Umbilical cord (tissue), 2 donors: Measurements from ENCODE around the gene BMP8A. TPM values are rescaled to one million over a fixed set of nuclear protein-coding genes. Genes with fewer than 3 reads are reported as not detected.
A peak's percentile ranks its signal among the peaks of the same experiment; 100 is the strongest.
"Not testable (repeated sequence)": the region's sequence is repeated elsewhere in the genome, so short reads cannot be mapped to it uniquely, and the experiment has no call there.

Experiments used
- DNase-seq: peaks from one replicate; pipeline ENCODE4 v3.0.0-alpha.2; 2015; ENCODE audit warnings: low spot score
- total RNA-seq: library from RNA; depleted of rRNA; stranded (reverse); fragments of >200 nt; gene quantifications from one replicate; pipeline ENCODE4 v1.2.3, GENCODE V29; 2014; ENCODE audit warnings: low replicate concordance; ENCODE audit not compliant: insufficient read depth

The BMP8A gene, protein sequence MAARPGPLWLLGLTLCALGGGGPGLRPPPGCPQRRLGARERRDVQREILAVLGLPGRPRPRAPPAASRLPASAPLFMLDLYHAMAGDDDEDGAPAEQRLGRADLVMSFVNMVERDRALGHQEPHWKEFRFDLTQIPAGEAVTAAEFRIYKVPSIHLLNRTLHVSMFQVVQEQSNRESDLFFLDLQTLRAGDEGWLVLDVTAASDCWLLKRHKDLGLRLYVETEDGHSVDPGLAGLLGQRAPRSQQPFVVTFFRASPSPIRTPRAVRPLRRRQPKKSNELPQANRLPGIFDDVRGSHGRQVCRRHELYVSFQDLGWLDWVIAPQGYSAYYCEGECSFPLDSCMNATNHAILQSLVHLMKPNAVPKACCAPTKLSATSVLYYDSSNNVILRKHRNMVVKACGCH
- total RNA-seq = not detected

DNA sequence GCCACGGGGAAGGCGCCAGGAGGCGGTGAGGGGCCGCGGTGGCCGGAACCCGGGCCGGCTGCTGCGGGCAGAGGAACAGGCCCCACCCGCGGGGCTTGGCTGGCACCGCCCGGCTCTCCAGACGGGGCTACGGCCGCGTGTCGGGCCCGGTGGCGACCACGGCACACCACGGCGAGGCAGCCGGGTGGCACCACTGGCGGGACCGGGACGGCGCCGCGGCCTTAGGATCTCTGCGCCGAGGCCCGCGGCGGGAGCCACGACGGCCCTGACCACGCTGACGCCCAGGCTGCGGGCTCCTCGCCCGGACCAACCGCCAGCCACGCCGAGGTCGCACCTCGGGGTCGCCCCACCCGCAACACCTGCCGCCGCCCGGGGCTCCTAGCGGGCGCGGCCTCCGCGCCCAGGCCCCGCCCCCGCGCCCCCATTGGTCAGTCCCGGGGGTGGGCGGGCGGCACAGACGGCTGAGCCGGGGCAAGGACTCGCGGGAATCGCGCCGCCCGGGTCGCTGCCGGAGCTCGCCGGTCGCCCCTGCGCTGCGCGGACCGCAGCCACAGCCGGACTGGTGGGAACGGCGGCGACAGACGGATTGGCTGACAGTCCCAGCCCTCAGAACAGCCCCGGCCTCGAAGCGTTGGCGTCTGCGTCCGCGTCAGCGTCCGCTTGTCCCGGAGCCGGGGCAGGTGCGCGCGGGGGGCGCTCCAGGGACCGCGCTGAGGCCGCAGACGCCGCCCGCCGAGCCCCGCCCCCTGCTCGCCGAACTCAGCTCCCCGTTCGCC lies at the start of gene BMP8A:
Gene BMP8A, plus strand, starts transcription at position 491 of the 776 bp plus-strand sequence. CDS start 356 bp downstream, outside the sequence.
- peak; percentile 14 for DNase-seq

DNA sequence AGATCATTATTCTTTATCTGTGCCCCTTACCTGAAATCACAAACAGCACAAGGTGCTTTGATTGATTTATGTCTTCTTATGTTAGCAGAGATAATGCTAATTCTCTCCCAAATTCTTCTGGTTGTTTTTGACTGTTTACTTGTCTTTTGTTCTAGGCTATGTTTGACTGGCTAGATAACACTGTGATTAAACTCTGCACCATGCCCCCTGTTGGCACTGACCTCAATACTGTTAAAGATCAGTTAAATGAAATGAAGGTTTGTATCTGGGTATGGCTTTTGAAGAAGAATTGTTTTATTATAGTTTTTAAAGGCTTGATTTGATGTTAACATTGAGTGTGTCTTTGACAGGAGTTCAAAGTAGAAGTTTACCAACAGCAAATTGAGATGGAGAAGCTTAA lies 49.6 kb upstream of the BMP8A start:
- no peak for DNase-seq

GRCh38 chr1:39445573-39445972 lies 45.9 kb upstream of the BMP8A start:
- no peak for DNase-seq

DNA sequence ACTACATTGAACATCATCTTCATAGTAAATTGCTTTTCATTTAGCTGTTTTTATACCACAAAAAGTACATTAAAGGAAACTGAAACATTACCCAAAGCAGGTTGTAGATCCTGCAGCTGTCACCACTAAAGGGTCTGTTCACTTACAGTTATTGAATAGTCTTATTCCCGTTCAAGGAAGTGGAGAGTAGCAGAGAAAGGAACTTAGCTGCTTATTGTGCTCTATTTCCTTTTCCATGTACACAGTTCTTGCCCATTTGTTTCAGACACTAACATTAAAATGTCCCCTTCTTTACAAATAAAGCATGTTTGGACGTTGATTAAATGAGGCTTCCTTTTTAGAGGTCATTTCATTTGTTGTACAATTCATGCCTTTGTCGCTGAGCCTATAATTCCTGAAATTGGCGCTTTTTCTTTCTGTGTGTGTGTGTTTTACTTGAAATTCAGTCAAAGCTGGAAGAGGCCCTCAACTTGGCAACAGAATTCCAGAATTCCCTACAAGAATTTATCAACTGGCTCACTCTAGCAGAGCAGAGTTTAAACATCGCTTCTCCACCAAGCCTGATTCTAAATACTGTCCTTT lies 44.4 kb upstream of the BMP8A start:
- no peak for DNase-seq

DNA sequence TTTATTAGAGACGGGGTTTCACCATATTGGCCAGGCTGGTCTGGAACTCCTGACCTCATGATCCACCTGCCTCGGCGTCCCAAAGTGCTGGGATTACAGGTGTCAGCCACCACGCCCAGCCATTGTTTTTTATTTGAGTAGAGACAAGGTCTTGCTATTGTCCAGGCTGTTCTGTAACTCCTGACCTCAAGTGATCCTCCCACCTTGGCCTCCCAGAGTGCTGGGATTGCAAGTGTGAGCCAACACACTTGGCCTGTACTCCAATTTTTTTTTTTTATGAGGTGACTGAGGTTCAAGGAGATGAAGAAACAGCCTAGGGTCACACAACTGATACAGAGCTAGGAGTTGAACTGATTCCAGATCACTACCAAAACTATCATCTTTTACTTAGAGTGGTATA lies 41.4 kb upstream of the BMP8A start:
- DNase-seq = not testable (repeated sequence)

- no peak for DNase-seq
Measured at GRCh38 chr1:39450956-39451606, 40.4 kb upstream of the BMP8A start.

- no peak for DNase-seq
Measured at GRCh38 chr1:39452081-39452480, 39.4 kb upstream of the BMP8A start.

- DNase-seq = no peak
Measured at GRCh38 chr1:39452540-39452939, 38.9 kb upstream of the BMP8A start.

DNA sequence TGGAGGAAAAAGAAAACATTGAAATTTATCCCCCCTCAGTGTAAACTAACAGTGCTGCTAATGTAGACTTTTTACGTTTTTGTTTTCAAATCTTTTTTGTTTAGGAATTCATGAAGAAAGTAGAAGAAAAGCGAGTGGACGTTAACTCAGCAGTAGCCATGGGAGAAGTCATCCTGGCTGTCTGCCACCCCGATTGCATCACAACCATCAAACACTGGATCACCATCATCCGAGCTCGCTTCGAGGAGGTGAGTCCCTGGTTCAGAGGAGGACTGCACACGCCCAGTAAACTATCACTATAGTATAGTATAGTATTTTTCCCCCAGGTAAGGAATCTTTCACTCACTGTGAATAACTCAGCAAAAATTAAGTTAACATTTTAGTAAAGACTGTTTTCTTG lies 37.8 kb upstream of the BMP8A start:
- no peak for DNase-seq

DNA sequence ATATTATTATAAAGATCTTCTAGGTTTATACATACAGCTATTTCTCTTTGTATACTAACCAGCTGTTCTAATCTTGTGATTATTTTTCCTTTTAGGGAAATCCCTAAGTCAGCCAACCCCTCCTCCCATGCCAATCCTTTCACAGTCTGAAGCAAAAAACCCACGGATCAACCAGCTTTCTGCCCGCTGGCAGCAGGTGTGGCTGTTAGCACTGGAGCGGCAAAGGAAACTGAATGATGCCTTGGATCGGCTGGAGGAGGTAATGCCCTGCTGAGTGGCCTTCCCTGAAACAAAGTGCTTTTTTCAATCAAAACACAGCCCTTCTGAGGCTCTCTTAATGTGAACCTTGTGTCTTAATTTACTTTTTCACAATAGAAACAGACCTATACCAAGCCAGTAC lies 32.4 kb upstream of the BMP8A start:
- DNase-seq = no peak

DNA sequence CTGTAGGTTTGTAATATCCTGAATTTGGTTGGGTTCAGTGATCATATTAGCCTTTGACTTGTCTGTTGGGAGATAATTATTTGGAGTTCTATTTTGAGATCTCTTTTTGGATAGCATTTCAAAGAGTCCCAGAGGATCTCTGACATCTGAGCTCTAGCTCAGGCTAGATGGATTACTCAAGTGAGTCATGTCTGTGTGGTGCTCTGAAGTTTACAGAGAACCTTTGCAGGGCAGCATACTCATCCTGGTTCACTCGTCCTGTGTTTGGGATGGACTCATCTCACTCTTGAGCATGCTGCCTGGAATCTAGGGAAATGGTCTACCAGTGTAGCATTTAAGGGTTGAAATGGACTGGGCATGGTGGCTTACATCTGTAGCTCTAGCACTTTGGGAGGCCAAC lies 29.4 kb upstream of the BMP8A start:
- no peak for DNase-seq

- DNase-seq = no peak
Measured at GRCh38 chr1:39466413-39467107, 24.9 kb upstream of the BMP8A start.

GRCh38 chr1:39467108-39467720 lies 24.2 kb upstream of the BMP8A start:
- not testable (repeated sequence) for DNase-seq

GRCh38 chr1:39469150-39469549 lies 22.3 kb upstream of the BMP8A start:
- no peak for DNase-seq

GRCh38 chr1:39470040-39470439 lies 21.4 kb upstream of the BMP8A start:
- no peak for DNase-seq

GRCh38 chr1:39472826-39473225 lies 18.6 kb upstream of the BMP8A start:
- no peak for DNase-seq

DNA sequence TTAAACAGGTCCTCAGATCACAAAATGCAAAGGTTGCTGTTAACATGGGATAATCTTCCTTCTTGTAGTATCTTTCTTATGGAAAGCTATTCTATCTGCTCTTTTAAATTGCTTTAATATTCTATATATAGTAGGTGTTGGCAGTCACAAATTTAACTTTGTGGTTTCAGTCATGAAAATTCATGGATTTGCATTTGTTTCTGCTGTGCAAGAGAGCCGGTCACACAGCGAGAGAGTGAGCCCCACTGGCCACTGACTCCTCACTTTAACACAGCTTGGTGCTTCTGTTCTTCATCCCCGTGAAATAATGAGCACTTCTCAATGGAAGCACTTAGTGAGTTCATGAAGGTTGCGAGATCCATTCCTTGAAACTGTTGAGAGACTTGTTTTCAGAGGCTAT lies 18.1 kb upstream of the BMP8A start:
- no peak for DNase-seq

DNA sequence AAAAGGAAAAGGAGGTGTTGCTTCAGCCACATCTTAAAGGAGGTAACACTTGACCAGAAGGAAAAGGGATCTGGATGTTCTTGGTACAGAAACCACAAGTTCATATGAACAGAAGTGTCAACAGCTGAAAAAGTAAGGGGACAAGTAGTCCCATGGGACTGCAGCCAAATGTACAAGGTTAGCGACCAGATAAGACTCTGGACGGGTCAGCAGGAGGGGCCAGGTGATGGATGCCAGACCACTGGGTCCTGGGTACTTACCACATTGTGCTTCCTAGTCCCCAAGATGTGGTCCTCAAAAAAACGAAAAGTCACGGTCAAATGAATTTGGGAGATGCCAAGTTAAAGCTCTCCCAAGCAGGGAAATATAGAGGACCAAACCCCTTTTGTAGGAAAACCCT lies 16.6 kb upstream of the BMP8A start:
- DNase-seq = no peak

GRCh38 chr1:39475551-39475950 lies 15.9 kb upstream of the BMP8A start:
- DNase-seq = not testable (repeated sequence)

DNA sequence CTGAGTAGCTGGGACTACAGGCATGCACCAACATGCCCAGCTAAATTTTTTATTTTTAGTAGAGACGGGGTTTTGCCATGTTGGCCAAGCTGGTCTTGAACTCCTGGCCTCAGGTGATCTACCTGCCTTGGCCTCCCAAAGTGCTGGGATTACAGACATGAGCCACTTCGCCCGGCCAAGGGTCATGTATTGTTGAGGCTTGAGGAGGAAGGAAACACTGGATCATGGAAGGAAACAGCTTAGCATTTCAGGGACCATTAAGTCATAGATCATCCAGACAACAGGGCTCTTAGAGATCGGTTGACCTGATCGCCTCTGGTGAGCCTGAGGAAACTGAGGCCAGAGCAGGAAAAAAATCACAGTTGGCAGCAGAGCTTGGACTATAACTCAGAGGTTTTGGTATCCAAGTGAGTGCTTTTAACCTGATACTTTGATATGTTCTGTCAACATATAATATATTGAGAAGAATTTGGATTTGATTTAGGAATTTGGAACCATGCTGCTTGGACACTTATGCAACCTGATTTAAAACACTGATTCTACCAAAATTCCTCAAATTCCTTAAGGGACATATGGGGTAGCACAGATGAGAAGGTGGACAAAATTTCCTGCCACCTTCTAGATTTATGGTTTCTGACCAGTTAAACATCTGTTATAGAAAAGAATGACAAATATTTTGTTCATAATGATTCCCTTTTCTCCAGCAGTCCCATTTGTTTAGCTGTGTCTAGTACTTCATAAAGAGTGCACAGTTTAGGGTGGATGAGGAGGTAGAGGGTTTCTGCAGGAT lies 13.1 kb upstream of the BMP8A start:
- DNase-seq = no peak
